Measurements from ENCODE around the gene FBH1.

DNA sequence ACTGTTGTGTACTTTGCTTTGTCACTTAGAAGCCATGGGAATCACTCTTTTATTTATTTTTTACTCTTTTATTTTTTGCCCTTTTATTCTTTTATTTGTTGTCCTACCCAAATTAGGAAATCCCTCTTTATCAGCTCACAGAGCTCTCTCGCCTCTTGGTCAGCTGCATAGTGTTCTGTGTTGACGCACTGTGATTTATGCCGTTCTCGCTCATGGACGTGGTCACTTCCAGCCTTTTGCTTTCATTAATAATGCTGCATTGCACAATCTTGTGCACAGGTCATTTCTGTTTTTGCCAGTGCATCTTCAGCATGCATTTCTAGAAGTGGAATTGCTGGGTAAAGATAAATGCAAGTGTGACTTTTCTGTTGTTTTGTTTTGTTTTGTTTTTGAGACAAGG lies 42.3 kb downstream of the FBH1 start:
- TF ChIP-seq, protein P1, sequence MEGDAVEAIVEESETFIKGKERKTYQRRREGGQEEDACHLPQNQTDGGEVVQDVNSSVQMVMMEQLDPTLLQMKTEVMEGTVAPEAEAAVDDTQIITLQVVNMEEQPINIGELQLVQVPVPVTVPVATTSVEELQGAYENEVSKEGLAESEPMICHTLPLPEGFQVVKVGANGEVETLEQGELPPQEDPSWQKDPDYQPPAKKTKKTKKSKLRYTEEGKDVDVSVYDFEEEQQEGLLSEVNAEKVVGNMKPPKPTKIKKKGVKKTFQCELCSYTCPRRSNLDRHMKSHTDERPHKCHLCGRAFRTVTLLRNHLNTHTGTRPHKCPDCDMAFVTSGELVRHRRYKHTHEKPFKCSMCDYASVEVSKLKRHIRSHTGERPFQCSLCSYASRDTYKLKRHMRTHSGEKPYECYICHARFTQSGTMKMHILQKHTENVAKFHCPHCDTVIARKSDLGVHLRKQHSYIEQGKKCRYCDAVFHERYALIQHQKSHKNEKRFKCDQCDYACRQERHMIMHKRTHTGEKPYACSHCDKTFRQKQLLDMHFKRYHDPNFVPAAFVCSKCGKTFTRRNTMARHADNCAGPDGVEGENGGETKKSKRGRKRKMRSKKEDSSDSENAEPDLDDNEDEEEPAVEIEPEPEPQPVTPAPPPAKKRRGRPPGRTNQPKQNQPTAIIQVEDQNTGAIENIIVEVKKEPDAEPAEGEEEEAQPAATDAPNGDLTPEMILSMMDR (IDR thresholded peaks at IDR 0.05), result no peak
- TF ChIP-seq POLR2AphosphoS5 (IDR thresholded peaks at IDR 0.05; ENCODE audit: low read depth, low read length) (no peak), TCF7L2 (IDR thresholded peaks at IDR 0.05; ENCODE audit: low read depth, low read length) (no peak)
- TF ChIP-seq, protein P2, sequence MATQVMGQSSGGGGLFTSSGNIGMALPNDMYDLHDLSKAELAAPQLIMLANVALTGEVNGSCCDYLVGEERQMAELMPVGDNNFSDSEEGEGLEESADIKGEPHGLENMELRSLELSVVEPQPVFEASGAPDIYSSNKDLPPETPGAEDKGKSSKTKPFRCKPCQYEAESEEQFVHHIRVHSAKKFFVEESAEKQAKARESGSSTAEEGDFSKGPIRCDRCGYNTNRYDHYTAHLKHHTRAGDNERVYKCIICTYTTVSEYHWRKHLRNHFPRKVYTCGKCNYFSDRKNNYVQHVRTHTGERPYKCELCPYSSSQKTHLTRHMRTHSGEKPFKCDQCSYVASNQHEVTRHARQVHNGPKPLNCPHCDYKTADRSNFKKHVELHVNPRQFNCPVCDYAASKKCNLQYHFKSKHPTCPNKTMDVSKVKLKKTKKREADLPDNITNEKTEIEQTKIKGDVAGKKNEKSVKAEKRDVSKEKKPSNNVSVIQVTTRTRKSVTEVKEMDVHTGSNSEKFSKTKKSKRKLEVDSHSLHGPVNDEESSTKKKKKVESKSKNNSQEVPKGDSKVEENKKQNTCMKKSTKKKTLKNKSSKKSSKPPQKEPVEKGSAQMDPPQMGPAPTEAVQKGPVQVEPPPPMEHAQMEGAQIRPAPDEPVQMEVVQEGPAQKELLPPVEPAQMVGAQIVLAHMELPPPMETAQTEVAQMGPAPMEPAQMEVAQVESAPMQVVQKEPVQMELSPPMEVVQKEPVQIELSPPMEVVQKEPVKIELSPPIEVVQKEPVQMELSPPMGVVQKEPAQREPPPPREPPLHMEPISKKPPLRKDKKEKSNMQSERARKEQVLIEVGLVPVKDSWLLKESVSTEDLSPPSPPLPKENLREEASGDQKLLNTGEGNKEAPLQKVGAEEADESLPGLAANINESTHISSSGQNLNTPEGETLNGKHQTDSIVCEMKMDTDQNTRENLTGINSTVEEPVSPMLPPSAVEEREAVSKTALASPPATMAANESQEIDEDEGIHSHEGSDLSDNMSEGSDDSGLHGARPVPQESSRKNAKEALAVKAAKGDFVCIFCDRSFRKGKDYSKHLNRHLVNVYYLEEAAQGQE (IDR thresholded peaks at IDR 0.05; ENCODE audit: insufficient read depth in 1 of 2, low read depth in 2 of 2, low read length in 1 of 2), result no peak
